HEK293 (cell line): ENCODE data around the gene CDC42EP1.

ENCODE experiments used
- CTCF ChIA-PET: fragments of 350-600 bp; formaldehyde crosslinking; extraction: SDS; loops from one replicate; lab custom pipeline; 2021; ENCODE audit warnings: antibody characterized with exemption; lab: Yijun Ruan, JAX
- POLR2A ChIA-PET: fragments of 300-600 bp; formaldehyde crosslinking; extraction: SDS; loops from one replicate; lab custom pipeline; 2020; ENCODE audit warnings: antibody characterized with exemption, inconsistent platforms; lab: Yijun Ruan, JAX
- H3K27ac ChIP-seq: fragments of 200-500 bp; sonication (Bioruptor generic); 2 replicates; pipeline ENCODE4 v1.5.1; 2014; ENCODE audit warnings: low read depth, low read length, control low read depth, inconsistent platforms; ENCODE audit errors: extremely low read depth
- H3K36me3 ChIP-seq, 2 experiments: fragments of 200-500 bp in 1 of 2; sonication (Bioruptor generic) in 1 of 2; 1 replicate in 1 of 2; 2 replicates in 1 of 2; pipeline ENCODE4 v1.5.1; 2014 to 2017; ENCODE audit warnings: inconsistent platforms in 2 of 2, low read length in 2 of 2; ENCODE audit not compliant: control insufficient read depth in 2 of 2, insufficient read depth in 1 of 2
- H3K4me1 ChIP-seq: fragments of 200-500 bp; sonication (Bioruptor generic); 2 replicates; pipeline ENCODE4 v1.5.1; 2014; ENCODE audit warnings: mild to moderate bottlenecking, low read length, inconsistent platforms; ENCODE audit not compliant: control insufficient read depth, insufficient read depth
- H3K4me3 ChIP-seq: 2 replicates; pipeline ENCODE4 v1.5.1; 2011; ENCODE audit warnings: low read depth, mild to moderate bottlenecking, control low read depth, low read length, moderate library complexity
- H3K9me3 ChIP-seq: fragments of 200-500 bp; sonication (Bioruptor generic); 2 replicates; pipeline ENCODE4 v1.5.1; 2014; ENCODE audit warnings: low read depth, low read length, inconsistent platforms; ENCODE audit not compliant: control insufficient read depth, insufficient read depth
- ATF2 ChIP-seq: fragments of 450-650 bp; formaldehyde crosslinking; IDR thresholded peaks from 2 replicates; pipeline ENCODE4 v1.5.1; 2016; ENCODE audit warnings: missing biosample characterization, missing genetic modification characterization, low read depth
- FEZF1 ChIP-seq: fragments of 450-650 bp; formaldehyde crosslinking; IDR thresholded peaks from 2 replicates; pipeline ENCODE4 v1.5.1; 2016; ENCODE audit warnings: missing biosample characterization, missing genetic modification characterization
- GFI1B ChIP-seq: fragments of 450-650 bp; formaldehyde crosslinking; IDR thresholded peaks from 2 replicates; pipeline ENCODE4 v1.5.1; 2016; ENCODE audit warnings: missing biosample characterization, missing genetic modification characterization
- HOXC10 ChIP-seq: sonication (generic); formaldehyde crosslinking; IDR thresholded peaks from 2 replicates; pipeline ENCODE4 v1.8.1; 2023; ENCODE audit warnings: mild to moderate bottlenecking, missing genetic modification reagents
- HOXD13 ChIP-seq: sonication (generic); formaldehyde crosslinking; IDR thresholded peaks from 2 replicates; pipeline ENCODE4 v1.8.0; 2022; ENCODE audit warnings: missing genetic modification reagents, borderline replicate concordance
- INSM2 ChIP-seq: fragments of 450-650 bp; formaldehyde crosslinking; IDR thresholded peaks from 2 replicates; pipeline ENCODE4 v1.5.1; 2016; ENCODE audit warnings: missing biosample characterization, missing genetic modification characterization
- KLF16 ChIP-seq: fragments of 450-650 bp; formaldehyde crosslinking; IDR thresholded peaks from 2 replicates; pipeline ENCODE4 v1.5.1; 2017; ENCODE audit warnings: missing biosample characterization, missing genetic modification characterization
- MEIS1 ChIP-seq: sonication (generic); formaldehyde crosslinking; IDR thresholded peaks from 2 replicates; pipeline ENCODE4 v1.8.1; 2022; ENCODE audit warnings: missing genetic modification reagents, mild to moderate bottlenecking, borderline replicate concordance
- PATZ1 ChIP-seq: fragments of 450-650 bp; formaldehyde crosslinking; IDR thresholded peaks from 2 replicates; pipeline ENCODE4 v1.5.1; 2016; ENCODE audit warnings: missing biosample characterization, missing genetic modification characterization
- PRDM10 ChIP-seq: fragments of 450-650 bp; formaldehyde crosslinking; IDR thresholded peaks from 2 replicates; pipeline ENCODE4 v1.5.1; 2016; ENCODE audit warnings: missing biosample characterization, missing genetic modification characterization
- SCRT1 ChIP-seq: fragments of 450-650 bp; formaldehyde crosslinking; IDR thresholded peaks from 2 replicates; pipeline ENCODE4 v1.5.1; 2016; ENCODE audit warnings: missing biosample characterization, missing genetic modification characterization, borderline replicate concordance
- SP2 ChIP-seq: fragments of 450-650 bp; formaldehyde crosslinking; IDR thresholded peaks from 2 replicates; pipeline ENCODE4 v1.5.1; 2016; ENCODE audit warnings: missing biosample characterization, missing genetic modification characterization
- ZBTB26 ChIP-seq: fragments of 450-650 bp; formaldehyde crosslinking; optimal IDR thresholded peaks from 2 replicates; pipeline ENCODE3; 2016; ENCODE audit warnings: missing biosample characterization, mild to moderate bottlenecking, missing genetic modification characterization
- ZFP41 ChIP-seq: fragments of 450-650 bp; formaldehyde crosslinking; IDR thresholded peaks from 2 replicates; pipeline ENCODE4 v1.5.1; 2016; ENCODE audit warnings: missing biosample characterization, missing genetic modification characterization, borderline replicate concordance
- ZIC2 ChIP-seq: fragments of 450-650 bp; formaldehyde crosslinking; IDR thresholded peaks from 2 replicates; pipeline ENCODE4 v1.5.1; 2016; ENCODE audit warnings: missing biosample characterization, missing genetic modification characterization
- ZNF2 ChIP-seq: fragments of 450-650 bp; formaldehyde crosslinking; IDR thresholded peaks from 2 replicates; pipeline ENCODE4 v1.5.1; 2016; ENCODE audit warnings: missing biosample characterization, missing genetic modification characterization
- ZNF324 ChIP-seq: fragments of 450-650 bp; formaldehyde crosslinking; IDR thresholded peaks from 2 replicates; pipeline ENCODE4 v1.5.1; 2016; ENCODE audit warnings: missing biosample characterization, missing genetic modification characterization
- ZNF394 ChIP-seq: fragments of 450-650 bp; formaldehyde crosslinking; IDR thresholded peaks from 2 replicates; pipeline ENCODE4 v1.5.1; 2016; ENCODE audit warnings: missing biosample characterization, missing genetic modification characterization, mild to moderate bottlenecking, moderate library complexity, borderline replicate concordance
- ZNF449 ChIP-seq: fragments of 450-650 bp; formaldehyde crosslinking; IDR thresholded peaks from 2 replicates; pipeline ENCODE4 v1.5.1; 2017; ENCODE audit warnings: missing biosample characterization, mild to moderate bottlenecking, missing genetic modification characterization, moderate library complexity
- ZNF621 ChIP-seq: fragments of 450-650 bp; formaldehyde crosslinking; IDR thresholded peaks from 2 replicates; pipeline ENCODE4 v1.5.1; 2017; ENCODE audit warnings: missing biosample characterization, missing genetic modification characterization
- ZNF623 ChIP-seq: fragments of 450-650 bp; formaldehyde crosslinking; IDR thresholded peaks from 2 replicates; pipeline ENCODE4 v1.5.1; 2016; ENCODE audit warnings: missing biosample characterization, missing genetic modification characterization
- ZNF677 ChIP-seq: fragments of 450-650 bp; IDR thresholded peaks from 2 replicates; pipeline ENCODE4 v1.5.0; 2018; ENCODE audit warnings: missing biosample characterization, mild to moderate bottlenecking, missing genetic modification characterization, moderate library complexity
- ZNF830 ChIP-seq: fragments of 450-650 bp; IDR thresholded peaks from 2 replicates; pipeline ENCODE4 v1.5.0; 2018; ENCODE audit warnings: missing biosample characterization, missing genetic modification characterization, low read depth, mild to moderate bottlenecking, moderate library complexity
- ZNF843 ChIP-seq: fragments of 450-650 bp; formaldehyde crosslinking; IDR thresholded peaks from 2 replicates; pipeline ENCODE4 v1.5.1; 2016; ENCODE audit warnings: missing biosample characterization, missing genetic modification characterization

CDC42EP1 gene

GRCh38 chr22:37563153-37564081, 3.1 kb downstream of the CDC42EP1 start:
- Histone ChIP-seq H3K36me3 (peaks cover 0 to 40% of the 10 kb centered on the region in 2 experiments; a peak in 2 of 3 replicates), H3K4me1 (peaks cover 12% of the 10 kb centered on the region), H3K9me3 (no peaks in the 10 kb centered on the region), H3K4me3 (no peak overlapping the region), H3K27ac (peak overlapping the region; percentile 37)
- ChIA-PET POLR2A (interaction anchor here (0.7 to 3.2 kb wide), 8 partner anchors 9 to 45 kb away, joined by 3 to 21 read pairs (median 4); partner anchors contain the start of gene GGA1), CTCF (interaction anchor here (0.5 to 10.7 kb wide), 15 partner anchors 8 to 402 kb away, joined by 3 to 608 read pairs (median 5); a partner anchor contains a TSS)
- TF ChIP-seq PATZ1 (tag by site-specific recombination): peak; percentile 99
- TF ChIP-seq ZIC2 (tag by site-specific recombination): peak; percentile 31; the same call in 1 of the 2 replicates
- 0 out of 2 replicates have a peak, but pooled peaks have one; percentile 50 for TF ChIP-seq ZNF2 (tag by site-specific recombination)
- peak; percentile 22 for TF ChIP-seq ZBTB26 (tag by site-specific recombination)
- peak; percentile 44; the same call in 1 of the 2 replicates for TF ChIP-seq ZNF324
- peak; percentile 73 for TF ChIP-seq PRDM10
- TF ChIP-seq ZNF830: no peak
- TF ChIP-seq ZNF449 (tag by site-specific recombination): no peak
- TF ChIP-seq ZNF394: peak; percentile 57; the same call in 1 of the 2 replicates
- TF ChIP-seq ZNF623: no peak
- TF ChIP-seq MEIS1: no peak
- TF ChIP-seq ZNF677 (tag by site-specific recombination): no peak
- TF ChIP-seq INSM2 (tag by site-specific recombination): peak; percentile 67; the same call in 1 of the 2 replicates
- no peak for TF ChIP-seq FEZF1 (tag by site-specific recombination)
- no peak for TF ChIP-seq ZNF843 (tag by site-specific recombination)
- TF ChIP-seq GFI1B (tag by site-specific recombination): no peak
- TF ChIP-seq HOXD13 (CRISPR knock-in tag): no peak
- TF ChIP-seq ATF2: peak; percentile 98
- no peak for TF ChIP-seq ZNF621
- TF ChIP-seq SCRT1 (tag by site-specific recombination): peak; percentile 82
- no peak for TF ChIP-seq ZFP41 (tag by site-specific recombination)
- peak; percentile 75 for TF ChIP-seq SP2 (tag by site-specific recombination)
- no peak for TF ChIP-seq HOXC10 (CRISPR knock-in tag)
- TF ChIP-seq KLF16 (tag by site-specific recombination): 0 out of 2 replicates have a peak, but pooled peaks have one; percentile 5
